NB4 (cell line): ENCODE measurements around the gene TCF3.
A peak's percentile ranks its signal among the peaks of the same experiment; 100 is the strongest.
"Not testable (repeated sequence)": the region's sequence is repeated elsewhere in the genome, so short reads cannot be mapped to it uniquely, and the experiment has no call there.

Experiments
- DNase-seq: peaks from one replicate; pipeline ENCODE4 v3.0.0; 2010; ENCODE audit warnings: low read depth
- H3K4me3 ChIP-seq: one replicate; pipeline ENCODE4 v1.5.1; 2011; ENCODE audit warnings: mild to moderate bottlenecking, low read depth, low read length, moderate library complexity
- CTCF ChIP-seq: IDR thresholded peaks from one replicate; pipeline ENCODE4 v1.5.1; 2012; ENCODE audit warnings: low read depth, low read length
- MAX ChIP-seq: IDR thresholded peaks from 2 replicates; pipeline ENCODE4 v1.6.1; 2011; ENCODE audit warnings: low read depth, low read length
- MYC ChIP-seq: IDR thresholded peaks from 2 replicates; pipeline ENCODE4 v1.6.1; 2011; ENCODE audit warnings: low read depth, low read length
- POLR2A ChIP-seq: IDR thresholded peaks from 2 replicates; pipeline ENCODE4 v1.6.1; 2011; ENCODE audit warnings: mild to moderate bottlenecking; ENCODE audit not compliant: insufficient read length; ENCODE audit errors: extremely low read depth

The TCF3 gene

GRCh38 chr19:1652471-1653299, at the start of gene TCF3:
TSS of gene TCF3 (minus strand) at chr19:1652615. CDS start at chr19:1650248, 2,367 bp downstream.
- peak within 1 kb of the TSS; percentile 64 for H3K4me3 ChIP-seq
- DNase-seq: peak; percentile 94
- peak; percentile 28 for TF ChIP-seq MYC
- TF ChIP-seq CTCF: no peak
- no peak for TF ChIP-seq POLR2A
- TF ChIP-seq MAX: no peak

GRCh38 chr19:1700733-1701663, 48.6 kb upstream of the TCF3 start:
- H3K4me3 ChIP-seq: no peak overlapping the region
- DNase-seq: no peak
- TF ChIP-seq MAX (no peak), POLR2A (no peak), MYC (no peak), CTCF (no peak)

- TF ChIP-seq CTCF (no peak), POLR2A (no peak), MYC (no peak), MAX (no peak)
- DNase-seq: no peak
- no peak overlapping the region for H3K4me3 ChIP-seq
Measured at GRCh38 chr19:1699998-1700732, 47.8 kb upstream of the TCF3 start.

- TF ChIP-seq CTCF (no peak), MYC (no peak), POLR2A (no peak), MAX (no peak)
- no peak for DNase-seq
Measured at GRCh38 chr19:1699386-1699785, 47.0 kb upstream of the TCF3 start.

GRCh38 chr19:1698636-1699035, 46.2 kb upstream of the TCF3 start:
- no peak overlapping the region for H3K4me3 ChIP-seq
- DNase-seq: no peak
- TF ChIP-seq CTCF (no peak), POLR2A (no peak), MAX (no peak), MYC (no peak)

More at GRCh38 chr19:1699386-1699785, 47.0 kb upstream of the TCF3 start:
- no peak overlapping the region for H3K4me3 ChIP-seq

- not testable (repeated sequence) for H3K4me3 ChIP-seq, DNase-seq
Measured at GRCh38 chr19:1695481-1695880, 43.1 kb upstream of the TCF3 start.
